SU-DHL-6 (cell line): ENCODE results near the gene SLC25A23.

Experiments used
- H2AFZ ChIP-seq: fragments of 200-600 bp; sonication (generic); 2 replicates; pipeline ENCODE4 v1.6.1; 2014; ENCODE audit warnings: low read depth, mild to moderate bottlenecking, moderate library complexity, mixed read lengths, antibody characterized with exemption, low read length; ENCODE audit not compliant: severe bottlenecking
- H3F3A ChIP-seq: fragments of 200-600 bp; shearing (Covaris generic); 2 replicates; pipeline ENCODE4 v1.6.0; 2016; ENCODE audit warnings: antibody characterized with exemption, mild to moderate bottlenecking; ENCODE audit not compliant: insufficient read depth
- H3K27ac ChIP-seq: fragments of 200-600 bp; sonication (generic); 2 replicates; pipeline ENCODE4 v1.5.1; 2016; ENCODE audit warnings: low read depth, mild to moderate bottlenecking, low read length, moderate library complexity, mixed read lengths
- H3K27me3 ChIP-seq: fragments of 200-600 bp; sonication (generic), shearing (Covaris generic); 2 replicates; pipeline ENCODE4 v1.6.0; 2014; ENCODE audit warnings: mild to moderate bottlenecking, low read length
- H3K36me3 ChIP-seq: fragments of 200-600 bp; sonication (generic); 2 replicates; pipeline ENCODE4 v1.6.1; 2014; ENCODE audit warnings: mild to moderate bottlenecking, low read length, mixed read lengths
- H3K4me2 ChIP-seq: fragments of 300-600, 200-600 bp; shearing (Covaris generic), sonication (generic); 2 replicates; pipeline ENCODE4 v1.6.0; 2014; ENCODE audit warnings: low read length, low read depth, mild to moderate bottlenecking; ENCODE audit not compliant: poor library complexity, severe bottlenecking
- H3K4me3 ChIP-seq: fragments of 200-600 bp; sonication (generic); 2 replicates; pipeline ENCODE4 v1.5.1; 2014; ENCODE audit warnings: antibody characterized with exemption, low read length, mild to moderate bottlenecking, mixed read lengths; ENCODE audit not compliant: insufficient read depth, poor library complexity, severe bottlenecking
- H3K79me2 ChIP-seq: fragments of 200-600 bp; sonication (generic); 2 replicates; pipeline ENCODE4 v1.6.1; 2014; ENCODE audit warnings: mild to moderate bottlenecking, low read length, moderate library complexity; ENCODE audit not compliant: insufficient read depth
- H3K9ac ChIP-seq: fragments of 200-600 bp; sonication (generic); 2 replicates; pipeline ENCODE4 v1.7.0; 2014; ENCODE audit warnings: mild to moderate bottlenecking, low read length
- H3K9me2 ChIP-seq: fragments of 200-600 bp; sonication (generic); replicated peaks from 2 replicates; pipeline ENCODE4 v1.6.1; 2014; ENCODE audit warnings: low read length; ENCODE audit not compliant: insufficient read depth
- H3K9me3 ChIP-seq: fragments of 200-600 bp; sonication (generic); 2 replicates; pipeline ENCODE4 v1.6.1; 2014; ENCODE audit warnings: low read length, mixed read lengths; ENCODE audit not compliant: insufficient read depth
- H4K20me1 ChIP-seq: fragments of 200-600 bp; sonication (generic); 2 replicates; pipeline ENCODE4 v1.6.1; 2014; ENCODE audit warnings: low read depth, mild to moderate bottlenecking, antibody characterized with exemption, low read length, moderate library complexity, mixed read lengths
- CTCF ChIP-seq: fragments of 200-600 bp; sonication (generic); IDR thresholded peaks from one replicate; pipeline ENCODE4 v1.5.1; 2017; ENCODE audit warnings: antibody characterized with exemption, mild to moderate bottlenecking, low read length, moderate library complexity; ENCODE audit not compliant: insufficient read depth, poor library complexity, severe bottlenecking
- EZH2phosphoT487 ChIP-seq: fragments of 200-600 bp; sonication (generic), shearing (Covaris generic); conservative IDR thresholded peaks from 2 replicates; pipeline ENCODE4 v1.6.1; 2018; ENCODE audit warnings: mild to moderate bottlenecking, antibody characterized with exemption, low read length, moderate library complexity, mixed read lengths

The SLC25A23 gene

GRCh38 chr19:6491802-6492592, 32.4 kb upstream of the SLC25A23 start:
- no peaks in the 10 kb centered on the region for H3K27me3 ChIP-seq
- H3K4me3 ChIP-seq, result no peak overlapping the region
- H3K9me2 ChIP-seq, result no peaks in the 10 kb centered on the region
- H3K79me2 ChIP-seq, result no peaks in the 10 kb centered on the region
- H3K9ac ChIP-seq, result no peak overlapping the region
- H3K27ac ChIP-seq, result no peak overlapping the region
- TF ChIP-seq CTCF (no peak), EZH2phosphoT487 (no peak)
- no peak overlapping the region for H2AFZ ChIP-seq
- H3K9me3 ChIP-seq, result no peaks in the 10 kb centered on the region
- no peaks in the 10 kb centered on the region for H3F3A ChIP-seq
- no peaks in the 10 kb centered on the region for H3K36me3 ChIP-seq
- no peaks in the 10 kb centered on the region for H4K20me1 ChIP-seq
- H3K4me2 ChIP-seq, result no peak overlapping the region

GRCh38 chr19:6490134-6490533, 30.5 kb upstream of the SLC25A23 start:
- no peaks in the 10 kb centered on the region for H3K27me3 ChIP-seq
- TF ChIP-seq CTCF, result no peak
- no peak for TF ChIP-seq EZH2phosphoT487
- H3K4me2 ChIP-seq, result peak overlapping the region; percentile 55
- H3K9me3 ChIP-seq, result no peaks in the 10 kb centered on the region
- no peaks in the 10 kb centered on the region for H3K36me3 ChIP-seq
- H3F3A ChIP-seq, result no peaks in the 10 kb centered on the region
- no peak overlapping the region for H3K9ac ChIP-seq
- H3K4me3 ChIP-seq, result no peak overlapping the region
- no peaks in the 10 kb centered on the region for H3K79me2 ChIP-seq
- H3K9me2 ChIP-seq, result no peaks in the 10 kb centered on the region
- H4K20me1 ChIP-seq, result no peaks in the 10 kb centered on the region
- no peak overlapping the region for H3K27ac ChIP-seq
- H2AFZ ChIP-seq, result peak overlapping the region; percentile 99

- peak overlapping the region; percentile 15 for H3K4me3 ChIP-seq
- peak overlapping the region; percentile 55 for H3K4me2 ChIP-seq
- H3K9me2 ChIP-seq, result no peaks in the 10 kb centered on the region
- no peak overlapping the region for H3K27ac ChIP-seq
- H3K27me3 ChIP-seq, result no peaks in the 10 kb centered on the region
- no peaks in the 10 kb centered on the region for H3K79me2 ChIP-seq
- no peaks in the 10 kb centered on the region for H3K36me3 ChIP-seq
- peak overlapping the region; percentile 43 for H3K9ac ChIP-seq
- no peaks in the 10 kb centered on the region for H3K9me3 ChIP-seq
- H4K20me1 ChIP-seq, result no peaks in the 10 kb centered on the region
- TF ChIP-seq EZH2phosphoT487 (no peak), CTCF (no peak)
- H3F3A ChIP-seq, result no peaks in the 10 kb centered on the region
- peak overlapping the region; percentile 99 for H2AFZ ChIP-seq
These were observed 29.9 kb upstream of the SLC25A23 start for GRCh38 chr19:6489278-6490061.
